Measurements from ENCODE around the gene BCAS3. TPM values are rescaled to one million over a fixed set of nuclear protein-coding genes. Genes with fewer than 3 reads are reported as not detected.

The BCAS3 gene
- total RNA-seq, 1 donor from 2014 or later = 14.5 TPM

- H3K36me3 Mint-ChIP-seq (ENCODE audit: low read depth, unreplicated experiment) = peaks cover 3% of the 10 kb centered on the region
- no peak for FAIRE-seq
- no peak for TF ChIP-seq EZH2 (IDR thresholded peaks at IDR 0.05; ENCODE audit: insufficient read depth, low read length)
- TF ChIP-seq CTCF (IDR thresholded peaks at IDR 0.05; ENCODE audit: insufficient read depth, low read depth, low read length) = no peak
- H3K9ac ChIP-seq (ENCODE audit: low read length) = no peak overlapping the region
- no peak overlapping the region for H3K4me3 ChIP-seq (ENCODE audit: insufficient read depth, low read depth, low read length)
- H3K4me3 Mint-ChIP-seq (ENCODE audit: unreplicated experiment) = no peak overlapping the region
- H3K79me2 ChIP-seq (ENCODE audit: insufficient read depth, low read length) = no peaks in the 10 kb centered on the region
- peaks cover 5% of the 10 kb centered on the region for H3K4me1 Mint-ChIP-seq (ENCODE audit: low read depth, unreplicated experiment)
- peaks cover 7% of the 10 kb centered on the region for H3K9me3 Mint-ChIP-seq (ENCODE audit: unreplicated experiment)
- DNase-seq (ENCODE audit: low read depth) = no peak
- no peaks in the 10 kb centered on the region for H3K9me3 ChIP-seq (ENCODE audit: insufficient read depth, low read depth, low read length)
- H4K20me1 ChIP-seq (ENCODE audit: insufficient read depth, low read length) = no peaks in the 10 kb centered on the region
- no peak overlapping the region for H2AFZ ChIP-seq (ENCODE audit: low read depth, low read length)
- H3K4me2 ChIP-seq (ENCODE audit: low read length) = no peak overlapping the region
- no peaks in the 10 kb centered on the region for H3K27me3 ChIP-seq (ENCODE audit: insufficient read depth, low read length)
- peaks cover 12% of the 10 kb centered on the region for H3K27me3 Mint-ChIP-seq (ENCODE audit: low read depth, unreplicated experiment)
- H3K4me1 ChIP-seq (ENCODE audit: insufficient read depth, low read length) = no peaks in the 10 kb centered on the region
- H3K36me3 ChIP-seq (ENCODE audit: insufficient read depth, low read length) = no peaks in the 10 kb centered on the region
- no peak overlapping the region for H3K27ac Mint-ChIP-seq (ENCODE audit: unreplicated experiment)
- no peak overlapping the region for H3K27ac ChIP-seq (ENCODE audit: low read depth, low read length)
Observed at GRCh38 chr17:61362852-61363600, 685.4 kb downstream of the BCAS3 start.

DNA sequence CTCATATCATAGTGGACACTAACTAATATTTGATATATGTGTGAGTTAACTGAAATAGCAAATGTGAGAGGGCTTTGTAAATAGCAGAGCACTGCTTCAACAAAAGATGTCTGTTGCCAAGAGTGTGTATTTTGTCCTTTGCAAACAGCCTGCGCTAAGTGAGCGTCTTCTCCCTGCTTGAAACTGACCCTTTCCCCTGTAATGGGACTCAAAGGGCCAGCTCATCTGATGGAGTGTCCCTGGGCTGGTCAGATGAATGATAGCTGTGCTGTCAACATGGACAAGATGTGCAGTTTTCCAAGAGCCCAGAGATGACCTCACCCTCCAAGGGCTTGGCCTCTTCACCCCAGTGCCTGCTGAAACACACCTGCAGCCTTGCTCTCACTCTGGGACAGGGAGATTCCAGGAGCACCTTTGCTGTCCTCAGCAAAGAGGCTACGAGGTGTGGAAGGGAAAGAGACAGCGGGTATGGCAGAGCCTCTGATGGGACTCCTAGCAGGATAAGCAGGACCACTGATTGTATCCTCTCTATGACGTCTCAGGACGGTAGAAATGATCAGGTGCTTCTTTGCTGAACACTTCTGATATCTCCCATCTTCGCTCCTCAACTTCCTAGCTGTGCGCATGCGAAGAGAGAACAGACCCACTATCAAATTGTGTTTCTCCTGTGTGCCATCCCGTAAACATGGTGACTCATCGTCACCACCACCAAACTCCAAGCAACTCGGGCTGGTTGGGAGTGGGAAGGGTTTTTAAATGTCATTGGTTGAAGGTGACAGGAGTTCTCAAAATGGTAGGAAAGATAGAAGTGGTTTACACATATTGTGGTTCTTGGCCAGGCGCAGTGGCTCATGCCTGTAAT, 686.2 kb downstream of the BCAS3 start:
- Mint-ChIP-seq H3K9me3 (ENCODE audit: unreplicated experiment) (peaks cover 7% of the 10 kb centered on the region), H3K4me1 (ENCODE audit: low read depth, unreplicated experiment) (peaks cover 5% of the 10 kb centered on the region), H3K27me3 (ENCODE audit: low read depth, unreplicated experiment) (peaks cover 12% of the 10 kb centered on the region), H3K4me3 (ENCODE audit: unreplicated experiment) (no peak overlapping the region), H3K27ac (ENCODE audit: unreplicated experiment) (no peak overlapping the region), H3K36me3 (ENCODE audit: low read depth, unreplicated experiment) (peaks cover 3% of the 10 kb centered on the region)
- Histone ChIP-seq H3K4me3 (ENCODE audit: insufficient read depth, low read depth, low read length) (no peak overlapping the region), H3K9me3 (ENCODE audit: insufficient read depth, low read depth, low read length) (no peaks in the 10 kb centered on the region), H4K20me1 (ENCODE audit: insufficient read depth, low read length) (no peaks in the 10 kb centered on the region), H3K4me1 (ENCODE audit: insufficient read depth, low read length) (no peaks in the 10 kb centered on the region), H3K9ac (ENCODE audit: low read length) (no peak overlapping the region), H3K27me3 (ENCODE audit: insufficient read depth, low read length) (no peaks in the 10 kb centered on the region), H3K79me2 (ENCODE audit: insufficient read depth, low read length) (no peaks in the 10 kb centered on the region), H3K36me3 (ENCODE audit: insufficient read depth, low read length) (no peaks in the 10 kb centered on the region), H2AFZ (ENCODE audit: low read depth, low read length) (no peak overlapping the region), H3K4me2 (ENCODE audit: low read length) (no peak overlapping the region), H3K27ac (ENCODE audit: low read depth, low read length) (no peak overlapping the region)
- DNase-seq (ENCODE audit: low read depth) = no peak
- no peak for FAIRE-seq
- no peak for TF ChIP-seq CTCF (IDR thresholded peaks at IDR 0.05; ENCODE audit: insufficient read depth, low read depth, low read length)
- TF ChIP-seq EZH2 (IDR thresholded peaks at IDR 0.05; ENCODE audit: insufficient read depth, low read length) = no peak
